HepG2 (cell line): Measurements from ENCODE around the gene MIR17HG. TPM values are rescaled to one million over a fixed set of nuclear protein-coding genes. Genes with fewer than 3 reads are reported as not detected.
A peak's percentile ranks its signal among the peaks of the same experiment; 100 is the strongest.

ENCODE experiments used
- BRD4 ChIP-seq: sonication (generic); formaldehyde crosslinking; IDR thresholded peaks from 2 replicates; pipeline ENCODE4 v1.4.0; 2020; ENCODE audit warnings: missing genetic modification reagents
- FOXC1 ChIP-seq: sonication (generic); formaldehyde crosslinking; IDR thresholded peaks from 2 replicates; pipeline ENCODE4 v1.8.0; 2022; ENCODE audit warnings: mild to moderate bottlenecking, missing genetic modification reagents, borderline replicate concordance
- MBD4 ChIP-seq: IDR thresholded peaks from 2 replicates; pipeline ENCODE4 v1.6.1; 2012; ENCODE audit warnings: low read length, inconsistent platforms, borderline replicate concordance
- PRDM4 ChIP-seq: sonication (generic); formaldehyde crosslinking; IDR thresholded peaks from 2 replicates; pipeline ENCODE4 v1.9.0; 2021; ENCODE audit warnings: missing genetic modification reagents, borderline replicate concordance
- SPEN ChIP-seq: sonication (generic); formaldehyde crosslinking; IDR thresholded peaks from 2 replicates; pipeline ENCODE4 v1.5.1; 2020; ENCODE audit warnings: low read depth, mild to moderate bottlenecking, missing genetic modification reagents
- ZNF441 ChIP-seq: sonication (generic); formaldehyde crosslinking; IDR thresholded peaks from 2 replicates; pipeline ENCODE4 v1.7.0; 2021; ENCODE audit warnings: missing genetic modification reagents, borderline replicate concordance
- ZNF552 ChIP-seq: sonication (generic); formaldehyde crosslinking; IDR thresholded peaks from 2 replicates; pipeline ENCODE4 v1.9.0; 2022; ENCODE audit warnings: missing genetic modification reagents, mild to moderate bottlenecking, borderline replicate concordance
- ZNF770 ChIP-seq: sonication (generic); formaldehyde crosslinking; IDR thresholded peaks from 2 replicates; pipeline ENCODE4 v1.5.0; 2020; ENCODE audit warnings: mild to moderate bottlenecking, missing genetic modification reagents
- polyA plus RNA-seq, 8 experiments: library from polyadenylated mRNA; depleted of rRNA in 3 of 8; stranded (reverse) in 7 of 8; unstranded in 1 of 8; fragments of >200 nt; fragmentation: Illumina TruSeq in 4 of 8; extraction: Trizol in 4 of 8; gene quantifications; 2 replicates each; pipeline versions ENCODE4 v1.2.1 to v1.2.3, GENCODE V29; 2011 to 2016; ENCODE audit warnings: low read depth in 4 of 8, missing spikeins in 1 of 8, mixed read lengths in 1 of 8; ENCODE audit not compliant: insufficient read depth in 1 of 8
- total RNA-seq, 5 experiments: library from RNA; depleted of rRNA; stranded (reverse); fragments of >200 nt; fragmentation: Illumina TruSeq; extraction: Trizol; gene quantifications; 2 replicates each; pipeline ENCODE4 v1.2.3, GENCODE V29; 2016; ENCODE audit warnings: low read depth in 1 of 5
- TF ChIP-seq, protein P1 (sequence below): sonication (generic); formaldehyde crosslinking; IDR thresholded peaks from 2 replicates; pipeline ENCODE4 v1.5.1; 2020; ENCODE audit warnings: missing genetic modification reagents, mild to moderate bottlenecking, borderline replicate concordance
- TF ChIP-seq, protein P2 (sequence below): sonication (generic); formaldehyde crosslinking; conservative IDR thresholded peaks from 2 replicates; pipeline ENCODE4 v1.4.0; 2020; ENCODE audit warnings: missing genetic modification reagents
- TF ChIP-seq, protein P3 (sequence below): sonication (generic); formaldehyde crosslinking; IDR thresholded peaks from 2 replicates; pipeline ENCODE4 v1.8.0; 2022; ENCODE audit warnings: mild to moderate bottlenecking, missing genetic modification reagents, moderate library complexity
- TF ChIP-seq, protein P4 (sequence below): sonication (generic); formaldehyde crosslinking; IDR thresholded peaks from 2 replicates; pipeline ENCODE4 v1.5.1; 2020; ENCODE audit warnings: missing genetic modification reagents, mild to moderate bottlenecking, borderline replicate concordance
- TF ChIP-seq, protein P5 (sequence below): sonication (generic); formaldehyde crosslinking; IDR thresholded peaks from 2 replicates; pipeline ENCODE4 v1.8.1; 2022; ENCODE audit warnings: mild to moderate bottlenecking, missing genetic modification reagents

The MIR17HG gene
- total and polyA plus RNA-seq, 2 of the 13 experiments (the other 11 are each of a cell fraction or from before 2014, with no cell fraction given): 2.5 to 12.3 TPM

GRCh38 chr13:91347202-91347995 is at the start of gene MIR17HG (continued):
- TF ChIP-seq ZNF770 (CRISPR knock-in tag) (peak; percentile 10; the same call in 1 of the 2 replicates), BRD4 (CRISPR knock-in tag) (0 out of 2 replicates have a peak, but pooled peaks have one; percentile 4), FOXC1 (CRISPR knock-in tag) (0 out of 2 replicates have a peak, but pooled peaks have one; percentile 49), PRDM4 (no peak), ZNF441 (CRISPR knock-in tag) (0 out of 2 replicates have a peak, but pooled peaks have one; percentile 78), ZNF552 (CRISPR knock-in tag) (0 out of 2 replicates have a peak, but pooled peaks have one; percentile 64), MBD4 (no peak), SPEN (peak; percentile 55)
- TF ChIP-seq, protein P1, sequence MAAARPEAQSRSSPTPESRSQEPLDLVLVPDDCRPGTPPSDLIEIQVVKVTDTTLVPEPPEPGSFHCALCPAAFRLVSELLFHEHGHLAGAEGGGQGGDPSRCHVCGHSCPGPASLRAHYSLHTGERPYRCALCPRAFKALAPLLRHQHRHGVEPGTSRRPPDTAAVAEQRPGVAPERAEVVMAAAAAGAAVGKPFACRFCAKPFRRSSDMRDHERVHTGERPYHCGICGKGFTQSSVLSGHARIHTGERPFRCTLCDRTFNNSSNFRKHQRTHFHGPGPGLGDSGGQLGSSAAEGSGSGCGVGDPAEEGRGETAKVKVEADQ: peak; percentile 44; the same call in 1 of the 2 replicates
- TF ChIP-seq, protein P2, sequence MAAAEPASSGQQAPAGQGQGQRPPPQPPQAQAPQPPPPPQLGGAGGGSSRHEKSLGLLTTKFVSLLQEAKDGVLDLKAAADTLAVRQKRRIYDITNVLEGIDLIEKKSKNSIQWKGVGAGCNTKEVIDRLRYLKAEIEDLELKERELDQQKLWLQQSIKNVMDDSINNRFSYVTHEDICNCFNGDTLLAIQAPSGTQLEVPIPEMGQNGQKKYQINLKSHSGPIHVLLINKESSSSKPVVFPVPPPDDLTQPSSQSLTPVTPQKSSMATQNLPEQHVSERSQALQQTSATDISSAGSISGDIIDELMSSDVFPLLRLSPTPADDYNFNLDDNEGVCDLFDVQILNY (CRISPR knock-in tag): 0 out of 2 replicates have a peak, but pooled peaks have one; percentile 53
- TF ChIP-seq, protein P3, sequence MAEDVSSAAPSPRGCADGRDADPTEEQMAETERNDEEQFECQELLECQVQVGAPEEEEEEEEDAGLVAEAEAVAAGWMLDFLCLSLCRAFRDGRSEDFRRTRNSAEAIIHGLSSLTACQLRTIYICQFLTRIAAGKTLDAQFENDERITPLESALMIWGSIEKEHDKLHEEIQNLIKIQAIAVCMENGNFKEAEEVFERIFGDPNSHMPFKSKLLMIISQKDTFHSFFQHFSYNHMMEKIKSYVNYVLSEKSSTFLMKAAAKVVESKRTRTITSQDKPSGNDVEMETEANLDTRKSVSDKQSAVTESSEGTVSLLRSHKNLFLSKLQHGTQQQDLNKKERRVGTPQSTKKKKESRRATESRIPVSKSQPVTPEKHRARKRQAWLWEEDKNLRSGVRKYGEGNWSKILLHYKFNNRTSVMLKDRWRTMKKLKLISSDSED: 0 out of 2 replicates have a peak, but pooled peaks have one; percentile 25
- TF ChIP-seq, protein P4, sequence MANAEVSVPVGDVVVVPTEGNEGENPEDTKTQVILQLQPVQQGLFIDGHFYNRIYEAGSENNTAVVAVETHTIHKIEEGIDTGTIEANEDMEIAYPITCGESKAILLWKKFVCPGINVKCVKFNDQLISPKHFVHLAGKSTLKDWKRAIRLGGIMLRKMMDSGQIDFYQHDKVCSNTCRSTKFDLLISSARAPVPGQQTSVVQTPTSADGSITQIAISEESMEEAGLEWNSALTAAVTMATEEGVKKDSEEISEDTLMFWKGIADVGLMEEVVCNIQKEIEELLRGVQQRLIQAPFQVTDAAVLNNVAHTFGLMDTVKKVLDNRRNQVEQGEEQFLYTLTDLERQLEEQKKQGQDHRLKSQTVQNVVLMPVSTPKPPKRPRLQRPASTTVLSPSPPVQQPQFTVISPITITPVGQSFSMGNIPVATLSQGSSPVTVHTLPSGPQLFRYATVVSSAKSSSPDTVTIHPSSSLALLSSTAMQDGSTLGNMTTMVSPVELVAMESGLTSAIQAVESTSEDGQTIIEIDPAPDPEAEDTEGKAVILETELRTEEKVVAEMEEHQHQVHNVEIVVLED (CRISPR knock-in tag): peak; percentile 33; the same call in 1 of the 2 replicates
- TF ChIP-seq, protein P5, sequence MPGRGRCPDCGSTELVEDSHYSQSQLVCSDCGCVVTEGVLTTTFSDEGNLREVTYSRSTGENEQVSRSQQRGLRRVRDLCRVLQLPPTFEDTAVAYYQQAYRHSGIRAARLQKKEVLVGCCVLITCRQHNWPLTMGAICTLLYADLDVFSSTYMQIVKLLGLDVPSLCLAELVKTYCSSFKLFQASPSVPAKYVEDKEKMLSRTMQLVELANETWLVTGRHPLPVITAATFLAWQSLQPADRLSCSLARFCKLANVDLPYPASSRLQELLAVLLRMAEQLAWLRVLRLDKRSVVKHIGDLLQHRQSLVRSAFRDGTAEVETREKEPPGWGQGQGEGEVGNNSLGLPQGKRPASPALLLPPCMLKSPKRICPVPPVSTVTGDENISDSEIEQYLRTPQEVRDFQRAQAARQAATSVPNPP: no peak
